HG03280 (cell line): Measurements from ENCODE around the gene INAVA.
A peak's percentile ranks its signal among the peaks of the same experiment; 100 is the strongest.
"Not testable (repeated sequence)": the region's sequence is repeated elsewhere in the genome, so short reads cannot be mapped to it uniquely, and the experiment has no call there.

Source experiments
- ATAC-seq: cut with Tn5 transposase; IDR thresholded peaks from one replicate; pipeline ENCODE4 v1.9.1; 2021; ENCODE audit warnings: mild to moderate bottlenecking, moderate library complexity; ENCODE audit not compliant: unreplicated experiment

INAVA gene

GRCh38 chr1:200897259-200897658 lies 2.6 kb downstream of the INAVA start:
- no peak for ATAC-seq

DNA sequence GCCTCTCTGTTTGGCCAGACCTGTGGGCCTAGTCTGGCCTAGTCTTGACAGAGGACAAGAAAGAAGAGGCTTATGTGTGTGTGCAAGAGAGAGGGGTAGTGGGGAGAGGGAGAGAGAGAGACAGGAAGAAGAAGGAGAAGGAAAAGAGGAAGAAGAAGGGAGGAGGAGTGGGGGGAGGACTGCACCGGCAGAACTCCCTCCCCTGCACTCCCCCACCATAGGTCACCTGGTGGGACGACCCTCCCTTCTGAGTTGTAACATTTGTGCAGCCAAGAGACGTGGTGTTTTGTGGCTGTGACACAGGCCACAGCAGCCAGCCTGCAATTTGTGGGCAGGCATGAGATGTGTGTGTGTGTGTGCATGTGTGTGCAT lies 4.3 kb downstream of the INAVA start:
- no peak for ATAC-seq

GRCh38 chr1:200899451-200899915 lies 4.8 kb downstream of the INAVA start:
- no peak for ATAC-seq

DNA sequence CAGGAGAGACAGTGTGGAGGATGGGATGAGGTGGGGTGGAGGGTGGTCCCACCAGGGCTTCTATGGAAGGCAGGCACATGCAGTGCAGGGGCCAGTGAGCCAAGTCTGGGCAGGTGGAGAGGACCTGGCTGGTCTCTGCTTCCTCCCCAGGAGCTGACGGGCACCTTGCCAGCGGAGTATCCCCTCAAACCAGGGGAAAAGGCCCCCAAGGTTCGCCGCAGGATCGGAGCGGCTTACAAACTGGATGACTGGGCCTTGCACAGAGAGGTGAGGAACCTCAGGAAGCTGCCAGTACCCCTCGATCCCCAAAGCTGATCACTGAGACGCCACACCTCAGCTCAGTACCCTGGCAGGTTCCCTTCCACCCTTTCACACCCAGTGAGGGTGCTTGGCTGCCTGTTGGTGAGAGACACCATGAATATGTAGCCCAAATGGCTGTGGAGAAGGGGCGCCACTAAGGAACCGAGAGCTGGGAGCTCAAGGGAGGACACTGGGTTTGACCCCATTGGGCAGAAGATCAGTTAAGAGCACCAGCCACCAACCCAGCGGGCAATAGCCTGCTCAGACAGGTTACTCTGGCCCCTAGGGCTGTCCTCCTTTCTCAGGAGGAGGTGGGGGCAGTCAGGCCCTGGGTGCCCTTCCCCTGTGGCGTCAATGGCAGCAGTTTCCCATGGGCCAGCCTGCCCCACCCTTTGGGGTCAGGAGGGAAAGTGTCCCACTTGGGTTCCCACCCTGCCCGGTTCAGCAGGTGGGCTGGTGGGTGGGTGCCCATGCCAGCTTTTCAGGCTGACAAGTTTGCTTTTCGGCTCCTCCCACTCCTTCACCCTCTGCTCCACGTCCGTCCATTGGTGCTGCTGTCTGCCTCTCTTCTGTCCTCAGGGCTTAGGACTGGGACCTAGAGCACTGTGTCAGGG lies 5.5 kb downstream of the INAVA start:
- ATAC-seq = no peak

GRCh38 chr1:200900877-200901276 lies 6.2 kb downstream of the INAVA start:
- ATAC-seq = no peak

- no peak for ATAC-seq
These were observed 6.7 kb downstream of the INAVA start for GRCh38 chr1:200901350-200901749.

DNA sequence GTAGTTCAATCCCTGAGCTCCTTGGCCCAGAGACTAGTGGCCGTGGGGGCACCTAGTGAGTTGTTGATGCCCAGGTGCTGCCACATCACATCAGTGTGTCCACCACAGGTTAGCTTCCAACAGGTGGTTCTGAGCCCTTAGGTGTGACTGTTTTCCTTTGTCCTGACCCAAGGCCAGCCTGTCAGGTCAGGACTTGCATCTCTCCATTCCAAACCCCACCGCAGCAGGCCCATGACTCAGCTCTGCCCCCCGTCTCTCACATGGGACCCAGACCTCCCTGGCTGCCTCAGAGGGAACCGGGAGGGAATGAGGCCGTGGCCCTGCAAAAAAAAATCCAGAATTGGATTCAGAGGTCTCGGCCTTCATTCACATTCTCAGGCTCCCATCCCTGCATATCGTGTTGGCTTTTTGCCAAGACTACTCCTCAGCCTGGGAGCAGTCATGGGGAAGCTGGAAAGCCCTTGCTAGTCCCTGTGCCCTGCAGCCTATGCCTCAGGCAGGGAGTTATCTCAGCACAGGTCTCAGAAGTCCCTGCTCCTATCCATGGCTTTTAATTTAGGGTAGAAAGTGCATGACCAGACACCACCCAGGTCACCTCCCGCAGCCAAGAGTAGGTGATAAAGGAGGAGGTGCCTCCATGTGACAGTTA lies 7.2 kb downstream of the INAVA start:
- ATAC-seq = no peak

- ATAC-seq = no peak
These were observed 9.1 kb downstream of the INAVA start for GRCh38 chr1:200903793-200904192.

DNA sequence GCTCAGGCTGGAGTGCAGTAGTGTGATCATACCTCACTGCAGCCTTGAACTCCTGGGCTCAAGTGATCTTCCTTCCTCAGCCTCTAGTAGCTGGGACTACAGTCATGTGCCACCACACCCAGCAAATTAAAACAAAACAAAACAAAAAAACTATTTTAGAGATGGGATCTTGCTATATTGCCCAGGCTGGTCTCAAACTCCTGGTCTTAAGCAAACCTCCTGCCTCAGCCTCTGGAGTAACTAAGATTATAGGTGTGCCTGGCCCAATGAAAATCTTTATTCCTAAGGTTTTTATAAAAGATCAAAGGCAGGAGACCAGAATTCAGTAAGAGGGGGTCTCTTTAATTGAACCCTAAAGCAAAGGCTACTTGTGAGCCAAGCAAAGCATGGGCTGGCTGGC lies 10.1 kb downstream of the INAVA start:
- no peak for ATAC-seq

DNA sequence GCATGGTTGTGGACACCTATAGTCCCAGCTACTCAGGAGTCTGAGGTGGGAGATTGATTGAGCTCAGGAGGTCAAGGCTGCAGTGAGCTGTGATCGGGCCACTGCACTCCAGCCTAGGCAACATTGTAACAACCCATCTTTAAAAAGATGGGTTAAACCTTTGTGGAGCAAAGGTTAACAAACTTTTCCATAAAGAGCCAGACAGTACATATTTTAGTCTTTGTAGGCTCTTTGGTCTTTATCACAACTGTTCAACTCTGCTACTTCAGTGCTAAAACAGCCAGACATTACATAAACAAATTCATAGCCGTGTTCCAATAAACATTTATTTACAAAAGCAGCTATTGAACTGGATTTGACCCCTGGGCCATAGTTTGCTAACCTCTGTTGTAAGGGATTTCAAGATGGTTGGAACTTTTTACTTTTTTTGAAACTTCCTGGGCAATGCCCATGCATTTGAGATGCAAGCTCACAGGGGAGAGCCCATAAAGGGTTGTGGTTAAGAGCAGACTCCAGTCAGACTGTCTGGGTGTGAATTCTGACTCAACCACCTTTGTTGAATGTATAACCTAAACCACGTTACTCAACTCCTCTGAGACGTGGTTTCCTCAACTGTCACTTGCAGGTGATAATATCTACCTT lies 10.8 kb downstream of the INAVA start:
- ATAC-seq = no peak

DNA sequence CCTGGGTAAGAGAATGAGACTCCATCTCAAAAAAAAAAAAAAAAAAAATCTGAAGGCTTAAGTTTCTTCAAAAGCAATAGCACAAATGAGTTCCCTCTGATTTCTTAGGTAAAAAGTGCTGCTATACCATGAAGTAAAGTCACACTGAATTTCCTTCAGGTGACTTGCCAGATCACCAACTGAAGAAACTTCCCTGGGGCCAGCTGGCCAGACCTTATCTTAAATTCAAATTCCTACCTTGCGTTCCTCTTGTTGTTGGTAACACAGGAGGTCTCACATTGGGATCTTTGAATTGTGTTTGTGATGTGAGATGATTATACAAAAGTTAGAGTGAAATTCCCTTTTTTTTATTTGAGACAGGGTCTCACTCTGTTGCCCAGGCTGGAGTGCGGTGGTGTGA lies 11.8 kb downstream of the INAVA start:
- no peak for ATAC-seq

DNA sequence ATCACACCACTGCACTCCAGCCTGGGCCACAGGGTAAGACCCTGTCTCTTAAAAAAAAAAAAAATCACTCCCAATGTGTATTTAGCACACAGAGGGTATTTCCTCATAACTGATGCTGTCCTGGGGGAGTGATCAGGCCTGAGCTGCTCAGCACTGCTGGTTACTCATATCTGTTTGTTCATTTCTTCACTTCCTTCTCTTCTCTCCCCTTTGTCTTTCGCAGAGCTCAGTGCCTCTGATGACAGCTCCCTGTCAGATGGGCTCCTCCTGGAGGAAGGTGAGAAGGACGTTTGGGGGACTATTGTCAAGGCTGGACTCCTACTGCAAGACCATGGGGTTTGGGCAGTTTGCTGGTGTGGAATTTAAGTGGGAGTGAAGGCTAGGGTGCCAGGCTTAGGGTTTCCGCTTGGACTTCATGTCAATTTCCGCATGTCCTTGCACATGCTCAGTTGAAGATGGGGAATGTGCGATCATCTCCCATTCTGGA lies 13.0 kb downstream of the INAVA start:
- ATAC-seq = peak; percentile 61

GRCh38 chr1:200908191-200908868 lies 13.6 kb downstream of the INAVA start:
- ATAC-seq = no peak

DNA sequence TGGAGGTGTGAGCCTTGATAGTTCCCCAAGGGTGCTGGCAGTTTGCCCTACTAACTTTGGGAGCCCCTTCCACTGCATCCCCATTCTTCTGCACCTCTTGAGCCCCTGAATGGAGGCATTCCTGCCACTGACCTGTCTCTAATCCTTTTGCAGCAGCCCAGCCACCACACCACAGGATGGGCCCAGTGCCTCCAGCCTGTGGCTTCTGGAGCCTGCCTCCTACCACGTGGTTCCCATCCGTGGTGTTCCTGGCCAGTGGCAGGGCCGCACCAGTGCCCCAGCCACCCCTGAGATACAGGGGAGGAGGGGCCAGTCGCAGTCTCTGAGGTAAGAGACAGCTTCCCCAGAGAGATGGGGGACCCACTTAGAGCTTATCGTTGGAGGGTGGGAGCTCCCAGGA lies 14.4 kb downstream of the INAVA start:
- no peak for ATAC-seq

- ATAC-seq = no peak
These were observed 15.1 kb downstream of the INAVA start for GRCh38 chr1:200909757-200910239.

- ATAC-seq = no peak
These were observed 16.7 kb downstream of the INAVA start for GRCh38 chr1:200911361-200911760.

GRCh38 chr1:200911936-200912335 lies 17.2 kb downstream of the INAVA start:
- ATAC-seq = not testable (repeated sequence)

DNA sequence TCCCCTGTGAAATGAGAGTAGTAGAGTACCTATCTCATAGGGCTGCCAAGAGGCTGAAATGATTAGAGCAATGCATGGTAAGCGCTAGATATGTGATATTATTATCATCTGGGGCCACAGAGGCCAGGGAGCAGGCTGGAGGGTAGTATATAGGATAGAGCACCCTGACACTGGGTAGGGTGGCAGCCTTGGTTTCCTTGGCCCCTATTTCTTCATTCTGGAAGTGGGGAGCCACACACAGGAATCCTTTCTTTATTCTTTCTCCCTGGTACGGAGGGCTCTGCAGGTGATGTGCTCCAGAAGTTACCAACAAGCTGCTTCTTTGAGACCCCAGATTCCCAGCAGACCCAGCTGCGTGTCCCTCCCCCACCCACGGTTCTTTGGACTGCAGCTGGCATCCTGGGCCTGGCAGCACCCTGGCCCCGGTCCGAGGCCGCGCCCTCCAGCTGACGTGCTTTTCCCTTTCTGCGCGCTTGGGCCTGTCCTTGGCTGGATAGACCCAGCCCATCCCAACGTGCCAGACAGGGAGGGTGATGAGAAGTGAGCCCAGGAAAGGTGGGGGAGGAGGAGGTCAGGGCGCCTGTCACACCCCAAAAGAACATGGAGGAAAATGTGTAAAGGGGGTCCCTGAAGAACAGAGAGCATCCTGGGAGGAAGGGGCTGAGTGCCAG lies 18.2 kb downstream of the INAVA start:
- ATAC-seq = no peak

- ATAC-seq = no peak
These were observed 21.5 kb downstream of the INAVA start for GRCh38 chr1:200916152-200916551.

DNA sequence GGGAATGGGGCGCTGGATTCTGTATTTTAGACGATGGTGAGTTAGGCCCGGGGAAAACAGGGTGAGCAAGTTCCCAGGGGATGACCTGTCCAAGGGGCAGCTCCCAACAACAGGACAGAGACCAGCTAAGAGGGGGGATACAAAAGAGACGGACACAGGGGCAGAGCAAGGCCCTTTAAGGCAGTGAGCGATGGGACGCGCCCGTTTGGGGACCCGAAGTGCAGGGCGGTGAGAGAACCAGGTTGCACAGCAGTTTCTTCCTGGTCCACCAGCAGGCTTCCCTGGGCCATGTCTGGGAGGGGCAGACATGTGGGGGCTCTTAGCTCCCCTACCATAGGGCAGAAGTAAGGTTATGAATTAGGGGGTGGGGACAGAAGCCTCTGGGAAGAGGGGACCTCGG lies 22.0 kb downstream of the INAVA start:
- ATAC-seq = no peak
